Vagina (tissue), 2 donors: Measurements from ENCODE around the gene RET. TPM values are rescaled to one million over a fixed set of nuclear protein-coding genes. Genes with fewer than 3 reads are reported as not detected.

Experiments
- DNase-seq, 2 donors: peaks; one replicate each; pipeline ENCODE4 v3.0.0-alpha.2; 2017; ENCODE audit errors: extremely low spot score in 2 of 2
- H3K27ac ChIP-seq: fragments of 200-600 bp; sonication (generic); one replicate; pipeline ENCODE4 v1.5.1; 2019
- H3K27me3 ChIP-seq: fragments of 200-600 bp; sonication (generic); one replicate; pipeline ENCODE4 v1.5.1; 2019
- H3K36me3 ChIP-seq, 2 donors: fragments of 200-600 bp; sonication (generic); one replicate each; pipeline ENCODE4 v1.5.1; 2017 to 2019
- H3K4me1 ChIP-seq: fragments of 200-600 bp; sonication (generic); one replicate; pipeline ENCODE4 v1.5.1; 2019
- H3K4me3 ChIP-seq, 2 donors: fragments of 200-600 bp; sonication (generic); 1 replicate in 1 of 2; 2 replicates in 1 of 2; pipeline ENCODE4 v1.5.1; 2016 to 2019
- H3K9me3 ChIP-seq: fragments of 200-600 bp; sonication (generic); one replicate; pipeline ENCODE4 v1.5.1; 2019
- POLR2A ChIP-seq, 2 donors: fragments of 450-650 bp; IDR thresholded peaks; one replicate each; pipeline ENCODE4 v1.6.1; 2017; ENCODE audit warnings: antibody characterized with exemption in 2 of 2, mild to moderate bottlenecking in 2 of 2, moderate library complexity in 2 of 2
- POLR2AphosphoS5 ChIP-seq, 2 donors: sonication (generic); formaldehyde crosslinking; IDR thresholded peaks; one replicate each; pipeline ENCODE4 v1.9.0; 2017; ENCODE audit warnings: antibody characterized with exemption in 2 of 2, mild to moderate bottlenecking in 2 of 2, low read depth in 1 of 2; ENCODE audit not compliant: insufficient read depth in 1 of 2
- intact Hi-C: fragments of 100-400 bp; cut with DNase I; formaldehyde crosslinking; loops from one replicate; pipeline ENCODE4 v1.15.1; 2023
- total RNA-seq: library from RNA; depleted of rRNA; stranded (reverse); fragments of >200 nt; gene quantifications from one replicate; pipeline ENCODE4 v1.2.3, GENCODE V29; 2016
- TF ChIP-seq, protein P1 (sequence below), 3 experiments: fragments of 450-650 bp in 2 of 3; fragments of 200-600 bp in 1 of 3; sonication (generic) in 1 of 3; IDR thresholded peaks; one replicate each; pipeline ENCODE4 v1.5.1; 2017 to 2019; ENCODE audit warnings: antibody characterized with exemption in 3 of 3, mild to moderate bottlenecking in 2 of 3, moderate library complexity in 2 of 3

RET gene
- total RNA-seq, 1 donor from 2014 or later, result 7.9 TPM

DNA sequence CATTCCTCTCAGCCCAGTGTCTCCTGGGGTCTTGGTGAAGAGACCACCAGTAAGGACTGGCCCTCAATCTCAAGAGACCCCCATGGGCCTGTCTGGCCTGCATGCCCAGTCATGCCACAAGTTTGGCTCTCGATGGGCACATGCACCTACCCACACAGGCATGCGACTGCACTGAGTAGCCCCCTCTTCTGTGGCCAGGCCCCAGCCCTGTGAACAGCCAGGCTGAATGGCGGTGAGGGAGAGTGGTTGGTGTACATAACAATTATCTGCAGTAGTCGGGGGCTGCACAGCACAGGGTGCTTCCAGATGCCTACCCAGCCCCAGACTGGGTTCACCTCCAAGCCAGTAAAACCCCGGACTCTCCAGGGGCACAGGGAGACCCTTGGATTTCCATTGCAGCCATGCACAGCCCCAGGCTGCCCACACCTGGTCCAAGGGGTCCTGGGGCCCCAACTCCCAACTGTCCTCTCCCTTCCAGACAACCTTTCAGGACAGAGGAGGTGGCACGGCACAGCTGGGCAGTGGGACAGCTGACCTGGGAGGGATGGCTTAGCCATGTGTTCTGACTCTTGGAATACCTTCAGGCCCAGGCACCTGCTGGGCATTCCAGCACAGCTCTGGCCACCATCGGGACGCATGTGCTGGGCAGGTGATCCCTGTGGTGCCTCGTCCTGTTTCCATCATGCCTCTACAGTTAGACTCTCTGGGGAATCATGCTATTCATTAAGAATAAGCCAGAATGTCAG lies 40.3 kb downstream of the RET start:
- intact Hi-C loops, result no loop called here
- no peaks in the 10 kb centered on the region for H3K36me3 ChIP-seq
- no peaks in the 10 kb centered on the region for H3K27me3 ChIP-seq
- no peaks in the 10 kb centered on the region for H3K9me3 ChIP-seq
- DNase-seq, result no peak
- H3K4me1 ChIP-seq, result peaks cover 4% of the 10 kb centered on the region
- H3K4me3 ChIP-seq, result no peak overlapping the region
- TF ChIP-seq POLR2AphosphoS5 (IDR thresholded peaks at IDR 0.05; ENCODE audit: insufficient read depth in 1 of 2, low read depth in 1 of 2), result no peak
- TF ChIP-seq, protein P1, sequence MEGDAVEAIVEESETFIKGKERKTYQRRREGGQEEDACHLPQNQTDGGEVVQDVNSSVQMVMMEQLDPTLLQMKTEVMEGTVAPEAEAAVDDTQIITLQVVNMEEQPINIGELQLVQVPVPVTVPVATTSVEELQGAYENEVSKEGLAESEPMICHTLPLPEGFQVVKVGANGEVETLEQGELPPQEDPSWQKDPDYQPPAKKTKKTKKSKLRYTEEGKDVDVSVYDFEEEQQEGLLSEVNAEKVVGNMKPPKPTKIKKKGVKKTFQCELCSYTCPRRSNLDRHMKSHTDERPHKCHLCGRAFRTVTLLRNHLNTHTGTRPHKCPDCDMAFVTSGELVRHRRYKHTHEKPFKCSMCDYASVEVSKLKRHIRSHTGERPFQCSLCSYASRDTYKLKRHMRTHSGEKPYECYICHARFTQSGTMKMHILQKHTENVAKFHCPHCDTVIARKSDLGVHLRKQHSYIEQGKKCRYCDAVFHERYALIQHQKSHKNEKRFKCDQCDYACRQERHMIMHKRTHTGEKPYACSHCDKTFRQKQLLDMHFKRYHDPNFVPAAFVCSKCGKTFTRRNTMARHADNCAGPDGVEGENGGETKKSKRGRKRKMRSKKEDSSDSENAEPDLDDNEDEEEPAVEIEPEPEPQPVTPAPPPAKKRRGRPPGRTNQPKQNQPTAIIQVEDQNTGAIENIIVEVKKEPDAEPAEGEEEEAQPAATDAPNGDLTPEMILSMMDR (IDR thresholded peaks at IDR 0.05), result no peak
- TF ChIP-seq POLR2A (IDR thresholded peaks at IDR 0.05), result no peak
- H3K27ac ChIP-seq, result no peak overlapping the region

DNA sequence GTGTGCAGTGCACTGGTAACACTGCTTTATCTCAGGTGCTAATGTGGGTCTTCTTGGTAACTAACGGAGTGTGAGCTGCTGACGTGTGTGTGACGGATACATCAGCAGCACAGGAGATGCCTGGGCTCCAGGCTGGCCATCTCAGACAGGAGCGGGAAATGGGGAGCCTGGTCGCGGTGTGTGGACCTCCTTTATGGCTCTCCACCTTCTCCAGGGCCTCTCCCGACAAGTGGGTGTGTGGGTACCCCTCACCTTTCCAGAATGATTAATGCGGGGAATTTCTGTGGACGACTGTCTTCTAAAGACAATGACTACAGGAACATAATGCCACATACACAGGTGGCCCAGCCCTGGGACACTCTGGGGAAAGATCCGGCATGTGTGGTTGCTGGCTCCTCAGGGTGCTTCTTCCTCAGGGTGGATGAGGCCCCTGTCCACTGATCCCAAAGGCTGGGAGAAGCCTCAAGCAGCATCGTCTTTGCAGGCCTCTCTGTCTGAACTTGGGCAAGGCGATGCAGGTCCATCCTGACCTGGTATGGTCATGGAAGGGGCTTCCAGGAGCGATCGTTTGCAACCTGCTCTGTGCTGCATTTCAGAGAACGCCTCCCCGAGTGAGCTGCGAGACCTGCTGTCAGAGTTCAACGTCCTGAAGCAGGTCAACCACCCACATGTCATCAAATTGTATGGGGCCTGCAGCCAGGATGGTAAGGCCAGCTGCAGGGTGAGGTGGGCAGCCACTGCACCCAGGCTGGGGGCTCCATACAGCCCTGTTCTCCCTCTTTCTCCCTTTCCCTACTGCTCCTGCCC lies 41.1 kb downstream of the RET start:
- no peak overlapping the region for H3K27ac ChIP-seq
- no peak for DNase-seq
- peaks cover 4% of the 10 kb centered on the region for H3K4me1 ChIP-seq
- intact Hi-C loops, result no loop called here
- TF ChIP-seq POLR2A (IDR thresholded peaks at IDR 0.05), result no peak
- H3K9me3 ChIP-seq, result no peaks in the 10 kb centered on the region
- H3K27me3 ChIP-seq, result no peaks in the 10 kb centered on the region
- no peak overlapping the region for H3K4me3 ChIP-seq
- H3K36me3 ChIP-seq, result no peaks in the 10 kb centered on the region

DNA sequence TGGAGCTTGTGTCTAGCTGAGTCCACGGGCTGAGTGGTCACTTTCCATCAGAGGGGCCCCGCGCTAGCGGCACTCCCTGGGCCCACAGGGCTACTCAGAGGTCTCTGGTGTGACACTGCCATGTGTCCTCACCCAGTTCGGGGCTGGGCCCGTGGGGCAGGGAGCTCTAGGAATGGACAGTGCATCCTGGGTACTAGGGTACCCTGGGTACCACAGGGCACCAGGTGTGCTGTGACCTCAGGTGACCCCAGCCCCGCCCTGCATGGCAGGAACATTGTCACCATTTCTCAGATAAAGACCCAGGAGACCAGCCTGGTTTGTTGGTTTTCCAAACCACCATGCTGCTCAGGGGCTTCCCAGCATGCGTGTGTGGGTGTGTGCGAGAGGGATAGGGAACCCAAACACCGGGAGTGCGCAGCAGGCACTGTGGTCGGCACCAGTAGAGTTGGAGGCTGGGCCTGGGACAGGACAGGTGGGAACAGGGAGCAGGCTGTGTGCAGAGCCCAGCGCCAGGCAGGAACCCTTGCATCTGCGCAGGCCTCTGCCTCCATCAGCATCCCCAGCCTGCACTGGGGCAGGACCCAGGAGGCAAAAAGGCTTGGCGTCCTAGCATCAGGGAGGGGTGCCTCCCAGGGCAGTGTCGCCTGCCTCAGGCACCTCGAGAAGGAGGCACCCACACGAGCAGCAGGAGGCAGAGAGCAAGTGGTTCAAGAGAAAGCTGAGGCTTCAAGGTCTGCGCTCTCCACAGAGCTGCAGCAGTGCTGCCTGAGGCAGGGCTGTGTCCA lies 42.0 kb downstream of the RET start:
- no peak for TF ChIP-seq POLR2A (IDR thresholded peaks at IDR 0.05)
- TF ChIP-seq, protein P1 (IDR thresholded peaks at IDR 0.05), result no peak
- TF ChIP-seq POLR2AphosphoS5 (IDR thresholded peaks at IDR 0.05; ENCODE audit: insufficient read depth in 1 of 2, low read depth in 1 of 2), result no peak

DNA sequence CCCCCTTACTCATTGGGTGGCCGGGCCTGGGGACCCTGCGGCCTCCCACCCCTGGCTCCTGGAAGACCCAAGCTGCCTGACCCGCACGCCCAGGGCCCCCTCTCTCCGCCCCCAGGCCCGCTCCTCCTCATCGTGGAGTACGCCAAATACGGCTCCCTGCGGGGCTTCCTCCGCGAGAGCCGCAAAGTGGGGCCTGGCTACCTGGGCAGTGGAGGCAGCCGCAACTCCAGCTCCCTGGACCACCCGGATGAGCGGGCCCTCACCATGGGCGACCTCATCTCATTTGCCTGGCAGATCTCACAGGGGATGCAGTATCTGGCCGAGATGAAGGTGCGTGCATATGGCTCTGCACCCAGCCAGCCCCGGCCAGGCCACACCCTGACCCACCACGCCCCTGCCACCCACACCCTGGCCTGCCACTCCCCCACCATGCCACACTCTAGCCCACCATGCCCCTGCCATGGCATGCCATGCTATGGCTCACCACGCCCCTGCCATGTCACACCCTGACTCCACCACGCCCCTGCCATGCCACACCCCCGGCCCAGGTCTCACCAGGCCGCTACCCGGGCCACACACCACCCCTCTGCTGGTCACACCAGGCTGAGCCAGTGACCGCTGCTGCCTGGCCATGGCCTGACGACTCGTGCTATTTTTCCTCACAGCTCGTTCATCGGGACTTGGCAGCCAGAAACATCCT lies 42.7 kb downstream of the RET start:
- DNase-seq, result no peak
- TF ChIP-seq, protein P1 (IDR thresholded peaks at IDR 0.05), result no peak
- TF ChIP-seq POLR2A (IDR thresholded peaks at IDR 0.05) (no peak), POLR2AphosphoS5 (IDR thresholded peaks at IDR 0.05; ENCODE audit: insufficient read depth in 1 of 2, low read depth in 1 of 2) (no peak)
- Histone ChIP-seq H3K4me3 (no peak overlapping the region), H3K27ac (no peak overlapping the region), H3K27me3 (no peaks in the 10 kb centered on the region), H3K9me3 (no peaks in the 10 kb centered on the region), H3K36me3 (no peaks in the 10 kb centered on the region), H3K4me1 (peaks cover 4% of the 10 kb centered on the region)
- intact Hi-C loops, result no loop called here

More for the DNA sequence above, 42.0 kb downstream of the RET start:
- no peak for DNase-seq
- Histone ChIP-seq H3K27ac (no peak overlapping the region), H3K36me3 (no peaks in the 10 kb centered on the region), H3K4me3 (no peak overlapping the region), H3K27me3 (no peaks in the 10 kb centered on the region), H3K4me1 (peaks cover 4% of the 10 kb centered on the region), H3K9me3 (no peaks in the 10 kb centered on the region)
- intact Hi-C loops, result no loop called here
